GM12892 (cell line): ENCODE results near the gene RASGEF1C.

Experiments
- DNase-seq: peaks from one replicate; pipeline ENCODE4 v3.0.0; 2011; ENCODE audit not compliant: insufficient read length
- FAIRE-seq: peaks from 2 replicates; lab custom pipeline; 2011; peaks lifted over from hg19 to GRCh38; lab: Jason Lieb, UNC
- POLR2A ChIP-seq: IDR thresholded peaks from 2 replicates; pipeline ENCODE4 v1.6.1; 2011; ENCODE audit warnings: low read depth, low read length, control low read depth
- POLR2AphosphoS5 ChIP-seq: IDR thresholded peaks from 2 replicates; pipeline ENCODE4 v1.6.1; 2011; ENCODE audit warnings: low read depth, low read length, control low read depth
- TAF1 ChIP-seq: IDR thresholded peaks from 2 replicates; pipeline ENCODE4 v1.6.1; 2011; ENCODE audit warnings: low read depth, mild to moderate bottlenecking, control low read depth, low read length, borderline replicate concordance

Gene RASGEF1C

DNA sequence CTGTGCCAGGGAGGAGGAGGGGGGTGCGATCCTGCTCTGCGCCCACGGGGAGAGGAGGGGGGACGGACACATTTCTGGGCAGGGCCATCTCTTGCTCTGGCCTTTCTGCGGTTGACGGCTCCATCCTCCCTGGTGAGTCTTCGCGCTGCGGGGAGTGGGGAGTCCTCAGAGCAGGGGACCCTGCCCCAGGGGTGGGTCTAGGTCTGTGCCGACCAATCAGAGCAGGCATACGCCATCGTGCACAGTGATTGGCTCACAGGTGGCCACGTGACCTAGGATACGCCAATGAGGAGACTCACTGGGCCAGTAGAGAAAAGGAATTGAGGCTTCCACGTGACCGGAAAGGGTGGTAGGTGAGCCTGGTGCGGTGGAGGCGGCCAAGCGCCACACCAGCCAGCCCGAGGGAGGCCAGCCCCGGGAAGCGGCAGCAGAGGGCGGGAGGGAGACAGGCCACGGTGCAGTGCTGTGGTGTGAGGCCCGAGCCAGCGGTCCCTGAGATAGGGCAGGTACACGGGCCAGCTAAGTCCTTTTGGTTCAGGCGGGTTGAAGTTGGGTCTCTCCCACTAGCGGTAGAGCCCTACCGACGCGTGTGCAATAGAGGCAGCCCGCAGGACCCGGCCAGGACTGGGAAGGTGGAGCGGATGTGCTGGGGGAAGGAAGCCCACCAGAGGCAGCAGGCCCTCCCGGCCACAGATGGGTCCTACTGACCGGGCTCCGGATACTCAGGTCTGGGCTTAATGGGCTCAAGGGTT, 72.2 kb downstream of the RASGEF1C start:
- TF ChIP-seq POLR2AphosphoS5 (no peak), TAF1 (no peak), POLR2A (no peak)
- DNase-seq (no peak), FAIRE-seq (no peak)

DNA sequence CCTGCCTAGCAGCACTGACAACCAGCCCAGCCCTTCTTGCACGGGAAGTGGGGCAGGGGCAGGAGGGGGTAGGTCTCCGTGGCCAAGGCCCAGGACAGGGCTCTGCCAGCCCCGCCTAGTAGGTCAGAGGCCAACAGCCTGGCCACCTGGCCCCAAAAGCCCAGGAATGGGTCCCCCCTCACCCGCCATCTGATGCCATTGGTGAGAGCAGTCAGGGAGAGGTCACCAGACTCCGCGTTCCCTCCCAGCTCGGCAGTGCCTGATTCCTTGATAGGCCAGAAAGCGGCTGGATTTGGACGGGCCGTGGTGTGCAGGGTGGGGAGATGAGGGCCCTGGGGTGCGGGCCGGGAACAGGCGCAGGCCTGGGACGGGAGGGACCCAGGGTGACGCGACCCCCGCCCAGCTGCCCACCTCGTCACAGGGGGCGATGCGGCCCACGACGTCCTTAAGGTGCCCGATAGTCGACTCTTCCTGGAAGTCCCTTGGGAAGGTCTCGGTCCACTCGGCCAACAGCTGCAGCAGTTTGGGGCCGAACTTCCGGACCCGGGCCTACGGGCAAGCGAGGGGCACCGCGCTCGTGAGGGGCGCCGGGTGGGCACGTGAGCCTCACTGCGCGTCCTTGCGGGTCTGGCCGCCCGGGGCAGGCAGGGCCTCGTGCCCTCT, 72.9 kb downstream of the RASGEF1C start:
- TF ChIP-seq TAF1 (no peak), POLR2AphosphoS5 (no peak), POLR2A (no peak)
- DNase-seq (no peak), FAIRE-seq (no peak)

DNA sequence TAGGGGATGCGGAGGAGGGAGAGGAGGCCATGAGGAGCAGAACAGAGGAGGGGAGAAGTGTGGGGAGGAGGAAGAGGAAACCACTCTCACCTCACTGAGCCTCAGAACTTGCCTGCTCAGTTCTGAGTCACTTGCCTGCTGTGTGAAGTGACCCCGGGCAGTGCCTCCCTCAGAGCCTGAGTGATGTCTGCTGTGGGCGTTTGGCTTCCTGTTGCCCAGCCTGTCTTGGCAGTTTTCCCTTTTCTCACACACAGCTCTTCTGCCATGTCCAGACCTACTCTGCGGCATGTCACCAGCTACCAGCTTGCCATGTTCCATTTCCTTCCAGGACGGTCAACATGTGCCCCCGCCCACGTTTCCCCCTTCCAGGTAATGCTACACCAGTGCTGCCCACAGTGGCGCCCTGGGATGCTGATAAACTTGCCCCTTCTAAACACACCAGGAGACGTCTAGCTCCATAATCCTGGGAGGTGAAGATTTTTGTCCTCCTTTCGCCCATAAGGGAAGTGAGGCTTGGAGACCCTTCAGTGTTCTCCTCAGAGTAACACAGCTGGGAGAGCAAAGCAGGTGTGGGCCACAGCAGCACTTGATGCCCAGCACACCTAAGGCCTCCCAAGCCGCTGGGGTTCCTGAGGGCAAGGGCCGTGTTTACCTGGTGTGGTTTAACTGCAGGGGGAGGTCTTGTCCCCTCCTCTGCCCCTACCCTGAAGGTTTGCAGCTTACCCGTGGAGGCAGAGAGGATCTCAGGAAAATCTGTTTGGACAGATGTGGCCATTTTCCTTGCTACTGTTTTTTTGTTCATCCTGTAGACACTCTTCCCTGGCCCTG, 73.7 kb downstream of the RASGEF1C start:
- no peak for TF ChIP-seq TAF1
- TF ChIP-seq POLR2AphosphoS5: no peak
- TF ChIP-seq POLR2A: no peak
- no peak for FAIRE-seq
- no peak for DNase-seq

DNA sequence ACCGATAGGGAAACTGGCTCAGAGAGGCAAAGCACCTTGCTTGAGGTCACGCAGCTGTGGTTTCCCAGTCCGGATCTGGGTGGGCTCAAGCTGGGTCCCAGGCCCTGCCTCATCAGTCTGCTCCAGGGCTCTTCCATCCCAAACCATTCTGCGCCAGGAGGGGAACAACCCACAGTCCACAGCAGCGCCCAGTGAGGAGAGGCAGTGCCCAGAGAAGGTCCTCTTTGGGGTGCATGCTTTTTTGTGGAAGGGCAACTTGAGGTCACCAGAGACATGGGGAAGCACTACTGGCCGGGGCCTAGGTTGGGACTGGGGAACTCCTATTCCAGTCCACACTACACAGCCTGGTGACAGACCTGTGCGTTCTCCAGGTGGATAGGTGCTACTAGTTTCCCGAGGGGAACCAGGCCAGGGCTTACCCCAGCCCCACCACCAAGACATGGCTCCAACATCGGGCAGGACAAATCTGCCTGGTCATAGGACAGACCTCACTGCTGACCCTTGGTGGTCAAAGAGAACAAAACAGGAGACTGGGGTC, 75.0 kb downstream of the RASGEF1C start:
- DNase-seq (no peak), FAIRE-seq (no peak)
- no peak for TF ChIP-seq POLR2AphosphoS5
- no peak for TF ChIP-seq TAF1
- no peak for TF ChIP-seq POLR2A

DNA sequence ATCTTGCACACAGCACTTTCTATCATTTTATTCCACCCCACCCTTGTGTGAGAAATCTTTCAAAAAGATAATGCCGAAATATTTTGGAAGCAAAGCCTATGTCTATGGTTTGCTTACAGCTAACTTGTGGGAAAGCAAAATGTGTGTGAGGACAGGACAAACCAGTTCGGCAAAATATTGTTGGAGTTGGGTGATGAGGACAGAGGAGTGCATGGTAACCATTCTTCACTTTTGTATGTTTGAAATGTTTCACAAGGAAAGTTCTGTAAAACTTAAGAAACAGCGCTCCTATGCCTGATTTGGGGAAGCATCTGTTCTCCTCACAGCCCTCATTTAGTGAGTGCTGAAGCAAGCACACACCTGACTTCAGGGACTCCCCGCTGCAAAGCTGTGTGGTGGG, 75.5 kb downstream of the RASGEF1C start:
- DNase-seq (no peak), FAIRE-seq (no peak)
- no peak for TF ChIP-seq POLR2AphosphoS5
- TF ChIP-seq POLR2A: no peak
- TF ChIP-seq TAF1: no peak

DNA sequence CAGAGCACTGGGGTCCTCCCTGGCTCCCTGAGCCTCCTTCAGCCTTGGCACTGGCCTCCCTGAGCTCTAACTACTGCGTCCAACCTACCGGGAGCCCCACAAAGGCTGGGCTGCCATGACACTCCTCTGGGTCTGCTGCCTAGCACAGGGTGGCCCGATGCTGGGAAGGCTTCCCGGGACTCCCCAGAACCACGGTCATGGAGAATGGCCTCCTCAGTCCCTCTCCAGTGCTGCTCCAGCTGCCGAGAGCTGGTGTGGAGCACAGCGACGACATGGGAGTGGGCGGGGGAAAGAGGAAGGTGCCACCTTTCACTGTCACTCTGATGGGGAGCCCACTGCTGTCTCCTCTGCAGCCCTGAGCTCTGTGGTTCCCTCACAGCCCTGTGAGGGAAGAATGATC, 76.0 kb downstream of the RASGEF1C start:
- TF ChIP-seq TAF1 (no peak), POLR2A (no peak), POLR2AphosphoS5 (no peak)
- no peak for DNase-seq
- FAIRE-seq: no peak

DNA sequence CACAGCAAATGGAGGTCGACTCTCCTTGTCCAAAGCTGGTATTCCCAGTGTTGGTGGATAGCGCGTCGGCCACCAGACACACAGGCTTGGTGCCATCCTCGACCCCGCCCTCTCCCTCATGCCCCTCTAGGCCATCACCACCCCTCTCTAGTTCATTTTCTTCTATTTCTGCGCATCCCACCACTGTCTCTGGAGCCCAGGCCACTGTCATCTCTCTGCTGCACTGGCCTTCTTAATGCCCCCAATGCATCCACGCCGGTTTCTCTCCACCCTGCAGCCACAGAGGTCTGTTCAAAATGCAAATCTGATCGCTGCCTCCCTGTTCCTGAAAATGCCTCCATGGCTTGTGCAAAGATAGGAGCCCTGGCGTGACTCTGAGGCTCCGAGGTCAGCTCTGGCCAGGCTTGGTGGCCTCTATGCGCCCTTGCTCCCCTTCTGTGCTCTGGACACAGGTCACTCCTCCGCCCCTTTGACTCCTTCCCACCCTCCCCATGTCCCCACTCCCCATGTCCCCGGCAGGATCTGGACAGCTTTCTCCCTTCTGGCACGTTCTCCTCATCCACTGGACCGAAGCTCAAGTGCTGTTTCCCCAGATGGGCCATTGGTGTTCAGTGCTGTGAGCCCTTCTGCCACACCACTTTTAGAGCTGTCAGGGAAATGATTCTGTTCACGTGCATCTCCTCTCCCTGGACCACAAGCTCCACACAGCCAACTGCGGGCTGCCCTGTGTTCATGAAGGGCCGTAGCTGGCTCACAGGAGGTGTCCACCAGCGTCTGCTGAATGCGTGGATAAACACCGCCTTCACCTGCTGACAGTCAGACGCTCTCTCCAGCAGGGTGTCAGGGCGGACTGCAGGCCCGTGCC, 77.9 kb downstream of the RASGEF1C start:
- no peak for DNase-seq
- FAIRE-seq: no peak

DNA sequence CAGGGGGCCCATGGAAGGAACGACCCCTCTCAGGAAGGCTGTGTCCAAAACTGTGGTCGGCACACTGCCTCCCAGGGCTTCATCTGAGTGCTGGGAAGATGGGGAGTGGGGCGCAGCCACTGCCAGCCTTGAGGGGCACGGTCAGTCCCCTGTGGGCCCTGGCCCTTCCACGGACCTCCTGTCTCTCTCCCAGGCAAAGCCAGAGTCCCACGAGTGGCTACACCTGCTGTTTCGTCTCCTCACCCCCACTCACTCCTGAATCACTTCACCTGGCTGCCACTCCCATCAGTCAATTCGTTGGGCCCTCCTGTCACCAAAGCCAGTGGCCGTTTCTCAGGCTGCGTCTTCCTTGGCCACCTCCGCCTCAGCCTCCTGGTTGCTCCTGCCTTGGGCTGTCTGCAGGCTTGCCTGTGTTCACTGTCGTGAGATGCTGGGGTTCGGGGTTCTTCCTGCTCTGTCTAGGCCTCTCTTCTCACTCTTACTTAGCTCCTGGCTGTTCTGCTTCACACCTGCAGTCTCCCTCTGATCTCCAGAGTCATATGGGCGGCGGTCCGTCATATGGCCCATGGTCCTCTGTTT, 78.6 kb downstream of the RASGEF1C start:
- DNase-seq: no peak
- no peak for FAIRE-seq
- no peak for TF ChIP-seq POLR2A
- TF ChIP-seq POLR2AphosphoS5: no peak
- TF ChIP-seq TAF1: no peak

More for the DNA sequence above, 77.9 kb downstream of the RASGEF1C start:
- TF ChIP-seq POLR2AphosphoS5 (no peak), POLR2A (no peak)

DNA sequence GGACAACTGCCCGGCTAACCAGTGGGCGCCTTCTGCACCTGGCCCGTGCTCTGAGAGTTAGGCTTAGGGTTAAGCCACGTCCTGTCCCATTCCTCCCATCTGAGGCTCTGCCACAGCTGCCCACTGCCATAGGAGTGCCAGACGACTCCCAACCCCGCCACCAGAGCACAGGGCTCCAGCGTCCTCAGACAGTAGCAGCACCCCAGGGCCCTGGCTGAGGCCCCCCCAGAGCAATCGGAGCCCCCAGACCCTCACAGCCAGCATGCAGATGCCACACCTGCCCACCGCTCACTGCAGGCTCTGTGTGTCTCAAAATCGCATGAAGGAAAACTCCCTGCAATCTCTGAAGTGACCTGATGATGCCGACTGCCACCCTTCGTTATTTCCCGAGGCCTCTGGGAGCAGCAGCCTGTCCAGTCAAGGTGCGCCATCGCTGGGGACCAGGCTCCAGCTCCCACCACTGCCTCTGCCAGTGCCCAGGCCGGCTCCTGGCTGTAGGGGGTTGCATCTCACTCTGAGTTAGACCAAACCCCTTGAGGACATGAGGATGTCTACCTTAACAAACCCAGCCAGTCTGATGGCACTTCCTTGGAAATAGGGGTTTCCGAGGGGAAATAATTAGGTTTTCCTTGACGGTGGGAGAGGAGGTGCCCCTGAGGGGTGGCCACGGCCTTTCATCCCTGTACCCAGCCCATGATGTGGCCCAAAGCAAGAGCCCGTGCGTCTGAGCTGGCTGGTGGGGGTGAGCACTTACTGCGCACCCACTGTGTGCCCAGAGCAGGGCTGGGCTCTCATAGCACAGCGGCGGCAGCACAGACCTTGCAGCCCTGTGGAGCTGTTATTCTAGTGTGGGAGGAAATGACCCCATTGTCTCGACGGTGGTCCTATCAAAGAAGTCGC, 79.5 kb downstream of the RASGEF1C start:
- no peak for TF ChIP-seq TAF1
- no peak for TF ChIP-seq POLR2A
- no peak for TF ChIP-seq POLR2AphosphoS5
- DNase-seq (no peak), FAIRE-seq (no peak)
